Gastroesophageal sphincter (tissue), 4 donors: ENCODE data around the gene UNC13C. TPM values are rescaled to one million over a fixed set of nuclear protein-coding genes. Genes with fewer than 3 reads are reported as not detected.

Experiments used
- ATAC-seq: fragments of 150-250 bp; one replicate; pipeline ENCODE4 v1.9.1; 2016; ENCODE audit warnings: mild to moderate bottlenecking, moderate library complexity
- H3K27ac ChIP-seq, 4 donors: fragments of 200-600 bp; sonication (generic) in 3 of 4; 1 replicate in 3 of 4; 2 replicates in 1 of 4; pipeline ENCODE4 v1.5.1; 2016 to 2019
- H3K27me3 ChIP-seq: fragments of 200-600 bp; sonication (generic); one replicate; pipeline ENCODE4 v1.5.1; 2019
- H3K36me3 ChIP-seq, 2 donors: fragments of 200-600 bp; sonication (generic); one replicate each; pipeline ENCODE4 v1.5.1; 2019; ENCODE audit warnings: control low read depth in 1 of 2
- H3K4me1 ChIP-seq, 3 donors: fragments of 200-600 bp; sonication (generic); 1 replicate in 2 of 3; 2 replicates in 1 of 3; pipeline ENCODE4 v1.5.1; 2016 to 2019; ENCODE audit warnings: control low read depth in 2 of 3
- H3K4me3 ChIP-seq, 2 donors: fragments of 200-600 bp; sonication (generic); one replicate each; pipeline ENCODE4 v1.5.1; 2019; ENCODE audit warnings: mild to moderate bottlenecking in 1 of 2, moderate library complexity in 1 of 2
- H3K9me3 ChIP-seq, 3 donors: fragments of 200-600 bp; sonication (generic); one replicate each; pipeline ENCODE4 v1.5.1; 2017 to 2019; ENCODE audit warnings: control low read depth in 2 of 3
- CTCF ChIP-seq, 4 experiments: fragments of 200-600 bp in 2 of 4; fragments of 450-650 bp in 2 of 4; sonication (generic) in 1 of 4; IDR thresholded peaks; one replicate each; pipeline ENCODE4 v1.5.1; 2017 to 2019; ENCODE audit warnings: antibody characterized with exemption in 4 of 4, mild to moderate bottlenecking in 2 of 4, moderate library complexity in 2 of 4
- EP300 ChIP-seq: sonication (generic); formaldehyde crosslinking; IDR thresholded peaks from one replicate; pipeline ENCODE4 v1.6.1; 2017; ENCODE audit warnings: antibody characterized with exemption, mild to moderate bottlenecking
- POLR2A ChIP-seq, 2 donors: fragments of 450-650 bp; IDR thresholded peaks; one replicate each; pipeline ENCODE4 v1.6.1; 2017; ENCODE audit warnings: antibody characterized with exemption in 2 of 2, mild to moderate bottlenecking in 2 of 2, moderate library complexity in 1 of 2
- POLR2AphosphoS5 ChIP-seq: sonication (generic); formaldehyde crosslinking; IDR thresholded peaks from one replicate; pipeline ENCODE4 v1.6.1; 2017; ENCODE audit warnings: antibody characterized with exemption
- WGBS, 2 donors: methylation state at CpG; one replicate each; pipeline ENCODE4 v1.1.5; 2018; ENCODE audit warnings: low coverage in 1 of 2; 5-methylcytosine and 5-hydroxymethylcytosine counted together
- total RNA-seq, 4 donors: library from RNA; depleted of rRNA; stranded (reverse); fragments of >200 nt; gene quantifications; one replicate each; pipeline ENCODE4 v1.1.0, GENCODE V29; 2016

The UNC13C gene
- total RNA-seq, 4 donors from 2014 or later, result 0.89 to 13.9 (median 2.1) TPM

GRCh38 chr15:54322341-54322740 is 344.1 kb downstream of the UNC13C start:
- no peak for ATAC-seq
- Histone ChIP-seq H3K9me3 (no peaks in the 10 kb centered on the region), H3K27ac (no peak overlapping the region), H3K4me3 (no peak overlapping the region), H3K27me3 (no peaks in the 10 kb centered on the region), H3K4me1 (no peaks in the 10 kb centered on the region), H3K36me3 (no peaks in the 10 kb centered on the region)
- 14 to 25% methylated on average over 1 of the region's 1 CpG for WGBS, 2 donors
- TF ChIP-seq CTCF (IDR thresholded peaks at IDR 0.05) (no peak), POLR2AphosphoS5 (no peak), EP300 (no peak), POLR2A (IDR thresholded peaks at IDR 0.05) (no peak)

- Histone ChIP-seq H3K4me3 (no peak overlapping the region), H3K27me3 (no peaks in the 10 kb centered on the region), H3K36me3 (no peaks in the 10 kb centered on the region), H3K4me1 (no peaks in the 10 kb centered on the region), H3K9me3 (no peaks in the 10 kb centered on the region), H3K27ac (no peak overlapping the region)
- 41 to 81% methylated on average over 2 of the region's 2 CpGs for WGBS, 2 donors
- TF ChIP-seq EP300, result no peak
- no peak for TF ChIP-seq POLR2AphosphoS5
- no peak for TF ChIP-seq POLR2A (IDR thresholded peaks at IDR 0.05)
- no peak for TF ChIP-seq CTCF (IDR thresholded peaks at IDR 0.05)
- no peak for ATAC-seq
Measured at GRCh38 chr15:54345301-54345700, 367.1 kb downstream of the UNC13C start.

DNA sequence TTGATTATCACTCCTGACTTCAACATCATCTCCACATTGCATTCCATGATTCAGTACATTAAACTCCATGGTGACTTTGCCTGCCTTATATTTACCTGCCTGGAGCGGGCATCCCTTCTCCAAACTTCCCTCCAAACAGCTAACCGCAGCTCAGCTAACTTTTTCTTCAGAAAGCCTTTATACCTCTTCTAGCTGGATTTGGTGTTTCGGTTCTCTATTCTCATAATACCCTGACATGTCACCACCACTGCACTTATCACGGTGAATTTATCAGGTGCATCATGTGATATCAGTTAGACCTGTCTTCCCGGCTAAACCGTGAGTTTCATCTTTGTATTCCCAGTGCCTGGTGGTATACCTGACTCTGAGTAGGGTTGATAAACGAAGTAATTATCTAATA is 367.6 kb downstream of the UNC13C start:
- TF ChIP-seq POLR2AphosphoS5, result no peak
- no peak for ATAC-seq
- Histone ChIP-seq H3K9me3 (no peaks in the 10 kb centered on the region), H3K36me3 (no peaks in the 10 kb centered on the region), H3K4me3 (no peak overlapping the region), H3K27me3 (no peaks in the 10 kb centered on the region), H3K4me1 (no peaks in the 10 kb centered on the region), H3K27ac (no peak overlapping the region)
- 72 to 84% methylated on average over 3 to 7 of the region's 7 CpGs for WGBS, 2 donors

GRCh38 chr15:54347082-54347827 is 369.0 kb downstream of the UNC13C start:
- Histone ChIP-seq H3K4me3 (no peak overlapping the region), H3K27me3 (no peaks in the 10 kb centered on the region), H3K27ac (no peak overlapping the region), H3K4me1 (no peaks in the 10 kb centered on the region), H3K36me3 (no peaks in the 10 kb centered on the region), H3K9me3 (no peaks in the 10 kb centered on the region)
- WGBS, 2 donors, result 60 to 72% methylated on average over 3 of the region's 3 CpGs
- no peak for ATAC-seq
- TF ChIP-seq EP300 (no peak), POLR2A (IDR thresholded peaks at IDR 0.05) (no peak)

DNA sequence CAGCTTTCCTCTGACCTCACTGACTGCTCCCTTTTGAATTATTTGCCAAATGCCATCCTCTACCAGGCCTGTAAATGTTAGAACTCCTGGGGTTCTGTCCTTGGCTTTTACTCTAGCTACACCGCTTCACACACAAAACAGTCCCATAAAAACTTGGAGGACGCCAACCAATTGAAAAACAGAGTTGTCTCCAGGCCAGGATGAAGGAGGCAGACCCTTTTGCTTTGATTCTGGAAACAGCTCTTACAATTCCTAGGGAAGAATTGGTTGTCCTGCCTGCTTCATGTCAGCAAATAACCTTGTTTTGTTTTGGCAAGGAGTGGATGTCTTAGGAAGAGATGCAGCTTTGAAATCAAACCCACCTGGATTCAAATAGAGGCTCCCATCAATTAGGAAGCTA is 375.5 kb downstream of the UNC13C start:
- no peaks in the 10 kb centered on the region for H3K4me1 ChIP-seq
- no peak overlapping the region for H3K4me3 ChIP-seq
- WGBS, 2 donors, result 60 to 100% methylated on average over 1 of the region's 2 CpGs
- no peak overlapping the region for H3K27ac ChIP-seq
- ATAC-seq, result no peak
- peaks cover 0 to 13% (median 0%) of the 10 kb centered on the region in 3 donors for H3K9me3 ChIP-seq
- no peaks in the 10 kb centered on the region for H3K27me3 ChIP-seq
- TF ChIP-seq POLR2A (IDR thresholded peaks at IDR 0.05) (no peak), CTCF (IDR thresholded peaks at IDR 0.05) (no peak), EP300 (no peak), POLR2AphosphoS5 (no peak)
- H3K36me3 ChIP-seq, result no peaks in the 10 kb centered on the region

- WGBS, 2 donors, result 63 to 93% methylated on average over 1 of the region's 1 CpG
- TF ChIP-seq POLR2AphosphoS5, result no peak
- TF ChIP-seq EP300, result no peak
- TF ChIP-seq CTCF (IDR thresholded peaks at IDR 0.05), result no peak
- TF ChIP-seq POLR2A (IDR thresholded peaks at IDR 0.05), result no peak
- H3K4me1 ChIP-seq, result no peaks in the 10 kb centered on the region
Measured at GRCh38 chr15:54354341-54354740, 376.1 kb downstream of the UNC13C start.

More at GRCh38 chr15:54354341-54354740, 376.1 kb downstream of the UNC13C start:
- Histone ChIP-seq H3K27me3 (no peaks in the 10 kb centered on the region), H3K4me3 (no peak overlapping the region), H3K27ac (no peak overlapping the region), H3K9me3 (peaks cover 0 to 13% (median 0%) of the 10 kb centered on the region in 3 donors), H3K36me3 (no peaks in the 10 kb centered on the region)
- ATAC-seq, result no peak
